Subcutaneous adipose tissue (tissue), 4 donors: ENCODE results near the gene MGAT1. TPM values are rescaled to one million over a fixed set of nuclear protein-coding genes. Genes with fewer than 3 reads are reported as not detected.

Source experiments
- total RNA-seq, 4 donors: library from RNA; depleted of rRNA; stranded (reverse); fragments of >200 nt; gene quantifications; one replicate each; pipeline ENCODE4 v1.1.0, GENCODE V29; 2016
- TF ChIP-seq, protein P1 (sequence below): fragments of 450-650 bp; IDR thresholded peaks from one replicate; pipeline ENCODE4 v1.5.1; 2016; ENCODE audit warnings: low read depth, mild to moderate bottlenecking, control low read depth, antibody characterized with exemption, moderate library complexity

The MGAT1 gene
- total RNA-seq, 4 donors from 2014 or later: 165 to 345 (median 230) TPM

DNA sequence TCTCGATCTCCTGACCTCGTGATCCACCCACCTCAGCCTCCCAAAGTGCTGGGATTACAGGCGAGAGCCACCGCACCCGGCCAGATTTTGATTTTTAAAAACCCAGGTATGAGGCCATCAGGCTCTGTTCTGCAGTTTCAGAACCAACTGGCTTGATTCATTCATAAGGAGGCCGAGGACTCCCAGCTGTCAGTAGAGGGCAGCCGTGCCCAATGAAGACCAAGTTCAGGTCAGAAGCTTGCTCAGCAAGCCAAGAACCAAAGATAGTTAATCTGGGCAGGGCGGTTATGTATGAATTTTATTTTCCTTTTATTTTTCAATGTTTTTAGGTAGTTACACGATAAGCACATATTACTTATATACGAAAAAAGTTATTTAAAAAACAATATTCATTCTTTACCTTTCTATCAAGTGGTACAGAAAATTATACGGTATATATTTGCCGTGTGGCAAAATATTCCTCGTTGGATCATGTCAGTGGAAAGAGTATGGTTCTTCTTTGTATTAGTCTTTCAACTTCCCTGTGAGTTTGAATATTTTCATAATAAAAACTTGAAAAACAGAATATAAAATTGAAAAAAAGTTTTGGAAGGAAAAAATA, 18.0 kb downstream of the MGAT1 start:
- TF ChIP-seq, protein P1, sequence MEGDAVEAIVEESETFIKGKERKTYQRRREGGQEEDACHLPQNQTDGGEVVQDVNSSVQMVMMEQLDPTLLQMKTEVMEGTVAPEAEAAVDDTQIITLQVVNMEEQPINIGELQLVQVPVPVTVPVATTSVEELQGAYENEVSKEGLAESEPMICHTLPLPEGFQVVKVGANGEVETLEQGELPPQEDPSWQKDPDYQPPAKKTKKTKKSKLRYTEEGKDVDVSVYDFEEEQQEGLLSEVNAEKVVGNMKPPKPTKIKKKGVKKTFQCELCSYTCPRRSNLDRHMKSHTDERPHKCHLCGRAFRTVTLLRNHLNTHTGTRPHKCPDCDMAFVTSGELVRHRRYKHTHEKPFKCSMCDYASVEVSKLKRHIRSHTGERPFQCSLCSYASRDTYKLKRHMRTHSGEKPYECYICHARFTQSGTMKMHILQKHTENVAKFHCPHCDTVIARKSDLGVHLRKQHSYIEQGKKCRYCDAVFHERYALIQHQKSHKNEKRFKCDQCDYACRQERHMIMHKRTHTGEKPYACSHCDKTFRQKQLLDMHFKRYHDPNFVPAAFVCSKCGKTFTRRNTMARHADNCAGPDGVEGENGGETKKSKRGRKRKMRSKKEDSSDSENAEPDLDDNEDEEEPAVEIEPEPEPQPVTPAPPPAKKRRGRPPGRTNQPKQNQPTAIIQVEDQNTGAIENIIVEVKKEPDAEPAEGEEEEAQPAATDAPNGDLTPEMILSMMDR: no peak

DNA sequence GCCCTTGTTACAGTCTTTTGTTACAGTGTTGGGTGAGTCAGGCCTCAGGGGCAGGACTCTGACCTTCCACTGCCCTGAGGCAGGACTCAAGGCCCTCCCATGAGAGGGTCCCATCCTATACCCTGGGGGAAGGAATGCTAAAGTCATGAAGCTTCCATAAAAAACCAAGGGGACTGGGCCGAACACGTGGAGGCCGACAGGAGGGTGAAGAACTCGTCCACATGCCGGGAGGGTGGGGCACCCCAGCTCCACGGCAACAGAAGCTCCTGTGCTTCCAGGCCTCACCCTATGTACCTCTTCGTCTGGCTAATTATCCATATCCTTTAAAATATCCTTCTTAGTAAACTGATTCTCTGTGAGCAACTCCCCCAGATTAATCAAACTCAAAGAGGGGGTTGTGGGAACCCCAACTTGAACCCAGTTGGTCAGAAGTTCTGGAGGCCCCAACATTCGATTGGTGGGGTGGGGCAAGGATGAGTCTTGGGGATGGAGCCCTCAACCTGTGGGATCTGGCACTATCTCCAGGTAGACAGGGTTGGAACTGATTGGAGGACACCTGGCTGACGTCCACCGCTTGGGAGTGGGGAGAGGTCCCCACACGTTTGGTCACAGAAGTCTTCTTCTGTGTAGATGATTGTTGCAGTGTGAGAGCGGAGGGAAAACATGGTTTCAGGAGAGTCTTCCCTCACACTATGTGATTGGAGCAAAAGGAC, 19.1 kb downstream of the MGAT1 start:
- TF ChIP-seq, protein P1: no peak

DNA sequence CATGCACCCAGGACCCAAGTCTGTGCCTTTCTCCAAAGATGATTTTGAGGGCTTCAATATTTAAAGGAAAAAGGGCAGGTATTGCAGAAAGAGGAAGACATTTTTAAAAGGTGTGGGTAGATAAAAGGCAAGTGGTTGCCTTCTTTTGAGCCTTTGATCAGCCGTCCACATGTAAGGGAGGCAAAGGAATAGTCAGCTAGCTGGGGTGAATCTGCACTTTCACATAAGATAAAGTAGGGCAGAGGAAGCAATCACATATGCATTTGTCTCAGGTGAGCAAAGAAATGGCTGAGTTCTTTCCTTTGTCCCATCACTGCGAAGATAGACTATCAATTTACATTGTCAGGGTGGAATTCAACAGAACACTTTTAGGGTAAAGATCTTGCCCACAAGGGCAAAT, 19.9 kb downstream of the MGAT1 start:
- TF ChIP-seq, protein P1: no peak

DNA sequence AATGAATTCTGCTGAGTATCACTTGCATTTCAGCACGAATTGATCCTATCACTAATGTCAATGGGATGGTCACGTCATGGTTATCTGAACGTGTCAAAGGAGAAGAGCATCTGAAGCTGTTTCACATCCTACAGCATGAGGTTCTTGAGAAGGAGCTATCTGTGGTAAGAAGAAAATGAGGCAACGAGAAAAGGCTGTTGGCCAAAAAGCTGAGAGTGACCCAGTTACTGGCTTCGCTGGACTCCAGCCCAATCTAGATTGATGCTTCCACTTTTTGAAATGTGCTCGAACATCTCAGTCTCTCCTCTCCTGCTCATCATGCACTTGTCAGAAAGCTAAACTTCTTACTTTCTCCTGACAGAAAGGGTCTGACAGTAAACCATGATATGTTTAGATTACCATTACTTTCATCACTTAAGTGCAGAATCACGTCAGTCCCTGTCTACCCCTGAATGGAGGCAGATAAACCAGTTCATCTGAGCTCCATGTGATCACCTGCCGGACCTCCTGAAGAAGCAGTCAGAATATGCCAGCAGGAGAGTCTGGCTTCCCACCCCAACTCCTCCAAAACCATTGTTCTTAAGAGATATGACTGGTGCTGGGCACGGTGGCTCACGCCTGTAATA, 22.5 kb downstream of the MGAT1 start:
- TF ChIP-seq, protein P1: no peak

DNA sequence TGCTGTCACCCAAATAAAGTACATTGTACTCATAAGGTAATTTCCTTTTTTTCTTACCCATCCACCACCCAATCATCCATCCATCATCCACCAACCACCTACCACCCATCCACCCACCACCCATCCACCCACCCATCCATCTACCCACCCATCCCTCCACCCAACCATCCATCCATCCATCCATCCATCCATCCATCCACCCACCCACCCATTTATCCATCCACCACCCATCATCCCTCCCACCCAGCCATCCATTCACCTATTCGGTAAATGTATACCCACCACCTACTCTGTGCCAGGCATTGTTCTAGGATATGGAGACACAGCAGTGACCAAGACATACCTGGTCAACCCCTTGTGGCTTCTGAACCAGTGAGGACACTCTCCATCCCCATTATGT, 25.1 kb downstream of the MGAT1 start:
- TF ChIP-seq, protein P1: no peak

DNA sequence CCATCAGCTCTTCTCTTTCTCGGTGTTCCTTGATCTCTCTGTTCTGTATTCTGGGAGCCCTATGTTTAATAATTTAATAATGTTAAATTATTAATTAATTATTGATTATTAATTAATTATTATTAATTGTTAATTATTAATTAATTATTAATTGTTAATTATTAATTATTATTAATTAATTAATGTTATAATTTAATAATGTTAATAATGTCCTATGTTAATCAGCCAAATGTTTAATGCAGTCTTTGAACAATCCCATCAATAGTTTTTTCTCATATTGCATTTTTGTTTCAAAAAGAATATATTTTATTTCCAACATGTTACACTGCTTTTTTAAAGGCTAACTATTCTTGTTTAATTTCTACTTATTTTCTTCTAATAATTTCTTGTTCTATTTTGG, 26.2 kb downstream of the MGAT1 start:
- TF ChIP-seq, protein P1: no peak

DNA sequence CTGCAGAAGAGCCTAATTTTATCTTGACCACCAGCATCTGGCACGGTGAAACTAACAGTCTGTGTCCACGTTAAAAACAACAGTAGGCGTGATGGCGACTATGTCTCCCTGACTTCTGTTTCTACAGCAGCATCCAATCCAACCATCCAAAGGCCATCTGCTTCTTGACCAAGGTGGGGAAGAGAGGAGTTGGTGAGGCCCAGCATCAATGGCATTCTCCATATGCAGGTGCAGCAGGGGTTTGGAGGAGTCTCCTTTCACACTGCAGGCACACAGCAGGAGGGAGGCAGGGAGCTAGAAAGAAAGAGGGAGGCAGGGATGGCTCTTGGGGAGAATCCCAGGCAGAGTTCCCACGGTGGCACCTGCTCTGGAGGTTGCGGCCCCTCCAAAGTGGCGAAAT, 27.0 kb downstream of the MGAT1 start:
- TF ChIP-seq, protein P1: no peak
